OCI-LY1 (cell line): ENCODE data around the gene MRTO4.

ENCODE experiments used
- EZH2 ChIP-seq: fragments of 200-600 bp; sonication (generic), shearing (Covaris generic); IDR thresholded peaks from 2 replicates; pipeline ENCODE4 v1.8.0; 2017; ENCODE audit warnings: borderline replicate concordance, mixed run types, mild to moderate bottlenecking, antibody characterized with exemption, low read length, moderate library complexity, mixed read lengths
- TF ChIP-seq, protein P1 (sequence below): fragments of 200-600 bp; sonication (generic), shearing (Covaris generic); IDR thresholded peaks from 2 replicates; pipeline ENCODE4 v1.5.1; 2017; ENCODE audit warnings: mild to moderate bottlenecking, antibody characterized with exemption, low read length, moderate library complexity, mixed read lengths

- no peak for TF ChIP-seq EZH2
- TF ChIP-seq, protein P1, sequence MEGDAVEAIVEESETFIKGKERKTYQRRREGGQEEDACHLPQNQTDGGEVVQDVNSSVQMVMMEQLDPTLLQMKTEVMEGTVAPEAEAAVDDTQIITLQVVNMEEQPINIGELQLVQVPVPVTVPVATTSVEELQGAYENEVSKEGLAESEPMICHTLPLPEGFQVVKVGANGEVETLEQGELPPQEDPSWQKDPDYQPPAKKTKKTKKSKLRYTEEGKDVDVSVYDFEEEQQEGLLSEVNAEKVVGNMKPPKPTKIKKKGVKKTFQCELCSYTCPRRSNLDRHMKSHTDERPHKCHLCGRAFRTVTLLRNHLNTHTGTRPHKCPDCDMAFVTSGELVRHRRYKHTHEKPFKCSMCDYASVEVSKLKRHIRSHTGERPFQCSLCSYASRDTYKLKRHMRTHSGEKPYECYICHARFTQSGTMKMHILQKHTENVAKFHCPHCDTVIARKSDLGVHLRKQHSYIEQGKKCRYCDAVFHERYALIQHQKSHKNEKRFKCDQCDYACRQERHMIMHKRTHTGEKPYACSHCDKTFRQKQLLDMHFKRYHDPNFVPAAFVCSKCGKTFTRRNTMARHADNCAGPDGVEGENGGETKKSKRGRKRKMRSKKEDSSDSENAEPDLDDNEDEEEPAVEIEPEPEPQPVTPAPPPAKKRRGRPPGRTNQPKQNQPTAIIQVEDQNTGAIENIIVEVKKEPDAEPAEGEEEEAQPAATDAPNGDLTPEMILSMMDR, result no peak
These were observed 16.8 kb downstream of the MRTO4 start for GRCh38 chr1:19268445-19268844.
